K562 (cell line): Measurements from ENCODE around the gene GAPDHS. TPM values are rescaled to one million over a fixed set of nuclear protein-coding genes. Genes with fewer than 3 reads are reported as not detected.

ENCODE experiments used
- ASH1L ChIP-seq: fragments of 450-650 bp; IDR thresholded peaks from 2 replicates; pipeline ENCODE4 v1.6.1; 2018; ENCODE audit warnings: borderline replicate concordance, mild to moderate bottlenecking, low read depth; ENCODE audit not compliant: partially characterized antibody
- E2F4 ChIP-seq: sonication (generic); formaldehyde crosslinking; IDR thresholded peaks from 2 replicates; pipeline ENCODE4 v1.8.0; 2022; ENCODE audit warnings: mild to moderate bottlenecking, low read depth, missing genetic modification reagents
- ETV1 ChIP-seq: fragments of 450-650 bp; conservative IDR thresholded peaks from 2 replicates; pipeline ENCODE4 v1.6.1; 2016; ENCODE audit warnings: missing genetic modification characterization, control low read depth, low read depth, missing compliant biosample characterization
- EWSR1 ChIP-seq: fragments of 450-650 bp; IDR thresholded peaks from 2 replicates; pipeline ENCODE4 v1.6.1; 2018; ENCODE audit warnings: borderline replicate concordance, mild to moderate bottlenecking, low read depth, moderate library complexity; ENCODE audit not compliant: partially characterized antibody
- HNRNPK ChIP-seq: fragments of 200-400 bp; formaldehyde crosslinking; IDR thresholded peaks from one replicate; pipeline ENCODE4 v1.6.1; 2018; ENCODE audit warnings: mild to moderate bottlenecking, low read depth, low read length; ENCODE audit not compliant: poor library complexity, severe bottlenecking
- HNRNPLL ChIP-seq: fragments of 200-400 bp; formaldehyde crosslinking; IDR thresholded peaks from 2 replicates; pipeline ENCODE4 v1.6.1; 2017; ENCODE audit warnings: low read length, low read depth, mild to moderate bottlenecking; ENCODE audit not compliant: poor library complexity, severe bottlenecking
- KLF13 ChIP-seq: fragments of 450-650 bp; IDR thresholded peaks from 2 replicates; pipeline ENCODE4 v1.6.1; 2016; ENCODE audit warnings: missing genetic modification characterization, low read depth, mild to moderate bottlenecking, missing compliant biosample characterization, moderate library complexity, borderline replicate concordance
- L3MBTL2 ChIP-seq: fragments of 450-650 bp; IDR thresholded peaks from 2 replicates; pipeline ENCODE4 v1.6.1; 2016; ENCODE audit warnings: mild to moderate bottlenecking, moderate library complexity
- MNT ChIP-seq, 2 experiments: fragments of 450-650 bp; conservative IDR thresholded peaks; 2 replicates each; pipeline ENCODE4 v1.6.1; 2017; ENCODE audit warnings: mild to moderate bottlenecking in 2 of 2, moderate library complexity in 2 of 2
- MTF1 ChIP-seq: fragments of 250-450 bp; sonication (Bioruptor Pico); IDR thresholded peaks from 2 replicates; pipeline ENCODE4 v1.9.0; 2021; ENCODE audit warnings: moderate library complexity, mild to moderate bottlenecking, inconsistent platforms, borderline replicate concordance
- MYNN ChIP-seq, 2 experiments: sonication (generic); formaldehyde crosslinking in 1 of 2; IDR thresholded peaks; 2 replicates each; pipeline versions ENCODE4 v1.5.0 to v1.6.1; 2016 to 2020; ENCODE audit warnings: antibody characterized with exemption in 1 of 2, missing genetic modification reagents in 1 of 2
- NBN ChIP-seq: fragments of 450-650 bp; IDR thresholded peaks from 2 replicates; pipeline ENCODE4 v1.6.1; 2016; ENCODE audit warnings: low read depth, mild to moderate bottlenecking
- PHF21A ChIP-seq: fragments of 450-650 bp; IDR thresholded peaks from 2 replicates; pipeline ENCODE4 v1.6.1; 2017; ENCODE audit warnings: low read depth, borderline replicate concordance
- PHTF2 ChIP-seq: fragments of 250-450 bp; sonication (Bioruptor Pico); IDR thresholded peaks from 2 replicates; pipeline ENCODE4 v1.5.0; 2021; ENCODE audit warnings: mild to moderate bottlenecking
- SMARCA5 ChIP-seq: fragments of 450-650 bp; IDR thresholded peaks from 2 replicates; pipeline ENCODE4 v1.6.1; 2016
- SP2 ChIP-seq: IDR thresholded peaks from 2 replicates; pipeline ENCODE4 v1.6.1; 2011; ENCODE audit warnings: mild to moderate bottlenecking, low read depth, low read length, moderate library complexity; ENCODE audit not compliant: poor library complexity, severe bottlenecking; ENCODE audit errors: extremely low read depth
- TAL1 ChIP-seq: fragments of 450-650 bp; IDR thresholded peaks from 2 replicates; pipeline ENCODE4 v1.6.1; 2016; ENCODE audit warnings: mild to moderate bottlenecking
- TEAD2 ChIP-seq: fragments of 450-650 bp; IDR thresholded peaks from 2 replicates; pipeline ENCODE4 v1.6.1; 2016; ENCODE audit warnings: missing genetic modification characterization, control low read depth, missing compliant biosample characterization
- UBTF ChIP-seq, 2 experiments: IDR thresholded peaks; 2 replicates each; pipeline ENCODE4 v1.6.1; 2012; ENCODE audit warnings: improper control_type of control experiment in 2 of 2, low read depth in 2 of 2, low read length in 2 of 2, borderline replicate concordance in 1 of 2
- ZBTB2 ChIP-seq: fragments of 450-650 bp; IDR thresholded peaks from 2 replicates; pipeline ENCODE4 v1.6.1; 2016; ENCODE audit warnings: antibody characterized with exemption
- ZNF212 ChIP-seq: fragments of 450-650 bp; formaldehyde crosslinking; IDR thresholded peaks from 2 replicates; pipeline ENCODE4 v1.4.0; 2020; ENCODE audit warnings: mild to moderate bottlenecking
- polyA plus RNA-seq, 8 experiments: library from polyadenylated mRNA; depleted of rRNA in 4 of 8; stranded (reverse) in 5 of 8; unstranded in 3 of 8; fragments of >200 nt; fragmentation: Nextera tagmentation in 2 of 8; fragmentation: Illumina TruSeq in 1 of 8; extraction: Ambion mirVana in 2 of 8; extraction: Trizol in 1 of 8; gene quantifications; 2 replicates each; pipeline versions ENCODE4 v1.2.1 to v1.2.3, GENCODE V29; 2011 to 2014; ENCODE audit warnings: inconsistent platforms in 1 of 8, missing spikeins in 1 of 8
- total RNA-seq, 7 experiments: library from RNA; depleted of rRNA in 6 of 7; stranded (reverse); fragments of >200 nt in 6 of 7; fragmentation: Illumina TruSeq in 2 of 7; extraction: Trizol in 2 of 7; gene quantifications; 2 replicates each; pipeline versions ENCODE4 v1.2.1 to v1.2.3, GENCODE V29; 2011 to 2021; ENCODE audit warnings: low replicate concordance in 1 of 7

GAPDHS gene
- total and polyA plus RNA-seq, 9 of the 15 experiments (the other 6 are each of a cell fraction or from before 2014, with no cell fraction given): 0.08 to 0.12 TPM; not detected in 7

GRCh38 chr19:35557539-35558399 lies 24.5 kb downstream of the GAPDHS start (continued):
- TF ChIP-seq MYNN (IDR thresholded peaks at IDR 0.05) (no peak), MYNN (CRISPR knock-in tag; IDR thresholded peaks at IDR 0.05) (no peak), ASH1L (no peak), TEAD2 (no peak), ZNF212 (CRISPR knock-in tag) (no peak), PHTF2 (CRISPR knock-in tag) (no peak), TAL1 (no peak), EWSR1 (no peak), MTF1 (CRISPR knock-in tag) (no peak), PHF21A (no peak), SP2 (no peak), KLF13 (no peak), ETV1 (no peak), HNRNPK (no peak), E2F4 (CRISPR knock-in tag) (no peak), ZBTB2 (no peak), HNRNPLL (no peak), NBN (no peak), UBTF (IDR thresholded peaks at IDR 0.05; ENCODE audit: borderline replicate concordance in 1 of 2, low read depth in 2 of 2, low read length in 2 of 2) (0 out of 4 replicates have a peak, but pooled peaks of 1 of the 2 experiments have one; percentile 20), L3MBTL2 (peak; percentile 92), SMARCA5 (no peak), MNT (conservative IDR thresholded peaks at IDR 0.05) (peak in 1 of 2 experiments; percentile 58; a peak in 2 of 4 replicates)
